Spleen (tissue), 11 donors: ENCODE results near the gene PRR23E. TPM values are rescaled to one million over a fixed set of nuclear protein-coding genes. Genes with fewer than 3 reads are reported as not detected.

Experiments used
- DNase-seq: peaks from one replicate; pipeline ENCODE4 v3.0.0-alpha.2; 2020
- H3K27ac ChIP-seq, 8 donors: fragments of 200-600 bp; sonication (generic) in 7 of 8; 1 replicate in 4 of 8; 2 replicates in 4 of 8; pipeline versions ENCODE4 v1.5.0 to v1.8.0; 2016 to 2021; ENCODE audit warnings: inconsistent platforms in 4 of 8, mild to moderate bottlenecking in 4 of 8, moderate library complexity in 1 of 8
- H3K27me3 ChIP-seq, 7 donors: fragments of 200-600 bp; sonication (generic) in 6 of 7; replicated peaks in 1 of 7; 1 replicate in 4 of 7; 2 replicates in 3 of 7; pipeline versions ENCODE4 v1.5.0 to v1.8.0; 2016 to 2021; ENCODE audit warnings: inconsistent platforms in 3 of 7, mild to moderate bottlenecking in 1 of 7
- H3K36me3 ChIP-seq, 6 donors: fragments of 200-600 bp; sonication (generic) in 5 of 6; 1 replicate in 4 of 6; 2 replicates in 2 of 6; pipeline versions ENCODE4 v1.5.0 to v1.8.0; 2016 to 2021; ENCODE audit warnings: inconsistent platforms in 2 of 6
- H3K4me1 ChIP-seq, 6 donors: fragments of 200-600 bp; sonication (generic) in 5 of 6; 1 replicate in 3 of 6; 2 replicates in 3 of 6; pipeline versions ENCODE4 v1.5.0 to v1.8.0; 2016 to 2021; ENCODE audit warnings: inconsistent platforms in 3 of 6
- H3K4me3 ChIP-seq, 8 donors: fragments of 200-600 bp; sonication (generic) in 7 of 8; 1 replicate in 4 of 8; 2 replicates in 4 of 8; pipeline versions ENCODE4 v1.5.0 to v1.8.0; 2016 to 2021; ENCODE audit warnings: inconsistent platforms in 4 of 8, mild to moderate bottlenecking in 4 of 8, moderate library complexity in 2 of 8
- H3K9me3 ChIP-seq, 8 donors: fragments of 200-600 bp; sonication (generic) in 7 of 8; 1 replicate in 4 of 8; 2 replicates in 4 of 8; pipeline versions ENCODE4 v1.5.0 to v1.8.0; 2016 to 2021; ENCODE audit warnings: inconsistent platforms in 4 of 8
- POLR2A ChIP-seq, 3 donors: fragments of 450-650 bp; IDR thresholded peaks; one replicate each; pipeline ENCODE4 v1.5.1; 2017; ENCODE audit warnings: antibody characterized with exemption in 3 of 3, mild to moderate bottlenecking in 1 of 3
- POLR2AphosphoS5 ChIP-seq, 3 donors: sonication (generic); formaldehyde crosslinking; IDR thresholded peaks; one replicate each; pipeline ENCODE4 v1.5.1; 2017; ENCODE audit warnings: antibody characterized with exemption in 3 of 3
- WGBS, 5 donors: extraction: QIAGEN DNeasy Blood & Tissue Kit in 3 of 5; methylation state at CpG; one replicate each; pipeline versions ENCODE4 v1.1.5 to v1.1.7; 2013 to 2018; 5-methylcytosine and 5-hydroxymethylcytosine counted together
- intact Hi-C: fragments of 100-400 bp; cut with DNase I; formaldehyde crosslinking; loops from one replicate; pipeline ENCODE4 v1.15.0; 2023; ENCODE audit warnings: low total_unique reads
- polyA plus RNA-seq, 3 donors: library from polyadenylated mRNA; stranded (reverse); fragments of 200-250 nt; gene quantifications; one replicate each; pipeline ENCODE4 v1.2.1, GENCODE V29; 2013
- total RNA-seq, 7 donors: library from RNA; depleted of rRNA in 3 of 7; stranded (reverse); fragments of >200 nt in 3 of 7; fragmentation: NEBNext Ultra II Directional in 4 of 7; extraction: Animal tissue kit (Norgen Biotek cat#: 25700) in 4 of 7; gene quantifications; one replicate each; pipeline versions ENCODE4 v1.1.0 to v1.2.1, GENCODE V29; 2016 to 2021
- TF ChIP-seq, protein P1 (sequence below), 11 experiments: fragments of 200-600 bp in 7 of 11; fragments of 450-650 bp in 4 of 11; sonication (generic) in 4 of 11; IDR thresholded peaks in 8 of 11; conservative IDR thresholded peaks in 3 of 11; 1 replicate in 7 of 11; 2 replicates in 4 of 11; pipeline versions ENCODE4 v1.4.0 to v1.8.0; 2016 to 2021; ENCODE audit warnings: antibody characterized with exemption in 11 of 11, inconsistent platforms in 4 of 11, mild to moderate bottlenecking in 1 of 11
- donor health status: healthy with polysubstance abuse.
- donor health status: DM: no; HTN: no; CAD: no; lungs with moderate emphysema.
- donor health status: DM: no; HTN: no; CAD: no.
- donor health status: Bipolar disorder and iron deficiency.
- donor health status: healthy.
- donor health status: DM: no; HTN: no; CAD: no.
- donor health status: DM: yes; HTN: yes; CAD: no.

PRR23E gene
- total and polyA plus RNA-seq, 10 donors: not detected

DNA sequence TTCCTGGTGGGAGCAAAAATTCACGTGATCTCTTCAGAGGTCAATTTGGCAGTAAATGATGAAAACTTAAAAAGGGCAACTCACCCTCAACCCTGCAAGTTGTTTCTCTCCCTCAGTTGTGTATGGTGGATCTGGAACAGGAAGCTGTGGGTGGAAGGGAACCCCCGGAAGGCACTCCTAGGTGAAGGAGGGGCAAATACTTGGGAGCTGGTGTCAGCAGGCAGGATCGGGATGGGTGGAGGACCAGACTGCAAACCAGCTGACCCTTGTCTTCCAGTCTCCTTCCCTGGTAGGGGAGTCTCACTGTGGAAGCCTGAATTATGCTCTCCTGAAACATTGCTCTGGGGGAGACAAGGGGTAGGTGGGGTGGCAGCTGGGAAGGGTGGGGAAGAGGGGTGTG is 33.5 kb downstream of the PRR23E start:
- intact Hi-C loops: no loop called here
- peaks cover 0 to 31% (median 20%) of the 10 kb centered on the region in 8 donors for H3K9me3 ChIP-seq
- H3K4me1 ChIP-seq: peaks cover 0 to 13% (median 0%) of the 10 kb centered on the region in 6 donors
- TF ChIP-seq POLR2A (IDR thresholded peaks at IDR 0.05): no peak
- no peak for TF ChIP-seq POLR2AphosphoS5 (IDR thresholded peaks at IDR 0.05)
- TF ChIP-seq, protein P1, sequence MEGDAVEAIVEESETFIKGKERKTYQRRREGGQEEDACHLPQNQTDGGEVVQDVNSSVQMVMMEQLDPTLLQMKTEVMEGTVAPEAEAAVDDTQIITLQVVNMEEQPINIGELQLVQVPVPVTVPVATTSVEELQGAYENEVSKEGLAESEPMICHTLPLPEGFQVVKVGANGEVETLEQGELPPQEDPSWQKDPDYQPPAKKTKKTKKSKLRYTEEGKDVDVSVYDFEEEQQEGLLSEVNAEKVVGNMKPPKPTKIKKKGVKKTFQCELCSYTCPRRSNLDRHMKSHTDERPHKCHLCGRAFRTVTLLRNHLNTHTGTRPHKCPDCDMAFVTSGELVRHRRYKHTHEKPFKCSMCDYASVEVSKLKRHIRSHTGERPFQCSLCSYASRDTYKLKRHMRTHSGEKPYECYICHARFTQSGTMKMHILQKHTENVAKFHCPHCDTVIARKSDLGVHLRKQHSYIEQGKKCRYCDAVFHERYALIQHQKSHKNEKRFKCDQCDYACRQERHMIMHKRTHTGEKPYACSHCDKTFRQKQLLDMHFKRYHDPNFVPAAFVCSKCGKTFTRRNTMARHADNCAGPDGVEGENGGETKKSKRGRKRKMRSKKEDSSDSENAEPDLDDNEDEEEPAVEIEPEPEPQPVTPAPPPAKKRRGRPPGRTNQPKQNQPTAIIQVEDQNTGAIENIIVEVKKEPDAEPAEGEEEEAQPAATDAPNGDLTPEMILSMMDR (IDR thresholded peaks at IDR 0.05 in 8 of 11, conservative IDR thresholded peaks at IDR 0.05 in 3 of 11): no peak
- no peak for DNase-seq
- H3K36me3 ChIP-seq: no peaks in the 10 kb centered on the region
- WGBS, 5 donors: 19 to 63% (median 45%) methylated on average over 3 of the region's 3 CpGs
- peak overlapping the region in 1 of 8 donors; percentile 57 for H3K27ac ChIP-seq
- no peak overlapping the region for H3K4me3 ChIP-seq
- peaks cover 0 to 9% (median 0%) of the 10 kb centered on the region in 7 donors for H3K27me3 ChIP-seq

DNA sequence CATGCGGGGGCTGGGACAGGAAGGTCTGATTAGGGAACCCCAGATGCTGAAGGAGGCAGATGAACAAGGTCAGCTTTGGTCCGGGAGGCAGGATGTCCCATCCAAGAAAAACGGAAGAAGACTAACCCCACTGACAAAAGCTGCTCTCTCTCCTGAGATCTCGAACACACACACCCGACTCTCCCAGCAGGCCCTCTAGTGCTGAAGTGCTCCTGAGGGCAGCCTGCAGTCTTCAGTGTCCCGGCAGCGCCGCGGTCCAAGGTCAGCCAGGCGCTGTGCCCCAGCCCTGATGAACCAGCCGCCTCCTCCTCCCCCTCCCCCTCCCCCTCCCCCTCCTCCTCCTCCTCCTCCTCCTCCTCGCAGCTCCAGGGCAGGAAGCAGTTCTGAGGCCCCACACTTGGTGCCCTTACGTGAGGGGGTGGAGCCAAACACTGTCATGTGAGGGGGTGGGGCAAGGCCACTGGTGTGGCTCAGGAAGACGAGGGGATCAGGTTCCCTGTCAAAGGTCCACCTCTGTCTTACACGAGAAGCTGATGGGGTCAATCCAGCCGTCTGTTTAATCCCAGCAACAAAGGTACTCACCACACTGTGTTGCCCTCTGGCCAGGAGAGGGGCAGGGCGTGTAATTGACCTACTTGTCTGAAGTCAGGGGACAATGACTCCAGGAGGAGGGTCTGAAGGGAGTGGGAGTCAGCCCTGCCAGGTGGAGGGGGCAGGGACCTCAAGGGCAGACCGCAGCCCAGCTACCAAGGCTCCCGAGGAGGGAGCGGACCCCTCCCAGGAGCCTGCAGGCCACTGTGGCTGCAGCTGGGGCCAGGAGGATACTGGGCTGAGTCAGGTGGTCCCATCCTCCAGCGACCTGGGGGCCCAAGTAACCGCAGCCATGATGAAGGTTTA is 34.3 kb downstream of the PRR23E start:
- WGBS, 5 donors: 19 to 62% (median 30%) methylated on average over 11 to 22 of the region's 22 CpGs
- no peak for DNase-seq
- Histone ChIP-seq H3K4me1 (peaks cover 0 to 13% (median 0%) of the 10 kb centered on the region in 6 donors), H3K36me3 (no peaks in the 10 kb centered on the region), H3K4me3 (peak overlapping the region in 1 of 8 donors; percentile 37), H3K27ac (peak overlapping the region in 2 of 8 donors; percentile 34 to 57), H3K27me3 (peaks cover 0 to 2% (median 0%) of the 10 kb centered on the region in 7 donors), H3K9me3 (peaks cover 0 to 32% (median 21%) of the 10 kb centered on the region in 8 donors)
- TF ChIP-seq POLR2AphosphoS5 (IDR thresholded peaks at IDR 0.05) (no peak), POLR2A (IDR thresholded peaks at IDR 0.05) (no peak)
- intact Hi-C loops: no loop called here

DNA sequence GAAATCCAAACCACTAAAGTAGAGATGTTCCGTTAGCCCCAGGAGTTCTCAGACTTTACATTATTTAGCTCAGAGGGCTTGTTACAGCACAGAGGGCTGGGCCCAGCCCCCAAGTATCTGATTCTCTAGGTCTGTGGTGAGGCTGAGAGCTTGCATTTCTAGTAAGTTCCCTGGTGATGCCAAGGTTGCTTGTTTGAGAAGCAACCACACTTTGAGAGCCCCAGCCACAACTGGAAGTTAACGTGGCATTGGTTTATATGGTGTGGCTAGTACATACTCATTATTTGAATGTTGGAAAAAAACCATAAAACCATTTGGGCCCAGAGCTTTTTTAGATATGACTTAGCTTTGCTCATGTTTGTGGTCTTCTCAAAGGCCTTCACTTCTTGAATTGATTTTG is 35.9 kb downstream of the PRR23E start:
- Histone ChIP-seq H3K27me3 (no peaks in the 10 kb centered on the region), H3K9me3 (peaks cover 0 to 32% (median 21%) of the 10 kb centered on the region in 8 donors), H3K27ac (no peak overlapping the region), H3K36me3 (no peaks in the 10 kb centered on the region), H3K4me3 (no peak overlapping the region), H3K4me1 (peaks cover 0 to 13% (median 0%) of the 10 kb centered on the region in 6 donors)
- intact Hi-C loops: no loop called here
- TF ChIP-seq, protein P1 (IDR thresholded peaks at IDR 0.05 in 8 of 11, conservative IDR thresholded peaks at IDR 0.05 in 3 of 11): no peak
- TF ChIP-seq POLR2A (IDR thresholded peaks at IDR 0.05) (no peak), POLR2AphosphoS5 (IDR thresholded peaks at IDR 0.05) (no peak)
- 70 to 84% (median 77%) methylated on average over 2 of the region's 2 CpGs for WGBS, 5 donors
- DNase-seq: no peak

DNA sequence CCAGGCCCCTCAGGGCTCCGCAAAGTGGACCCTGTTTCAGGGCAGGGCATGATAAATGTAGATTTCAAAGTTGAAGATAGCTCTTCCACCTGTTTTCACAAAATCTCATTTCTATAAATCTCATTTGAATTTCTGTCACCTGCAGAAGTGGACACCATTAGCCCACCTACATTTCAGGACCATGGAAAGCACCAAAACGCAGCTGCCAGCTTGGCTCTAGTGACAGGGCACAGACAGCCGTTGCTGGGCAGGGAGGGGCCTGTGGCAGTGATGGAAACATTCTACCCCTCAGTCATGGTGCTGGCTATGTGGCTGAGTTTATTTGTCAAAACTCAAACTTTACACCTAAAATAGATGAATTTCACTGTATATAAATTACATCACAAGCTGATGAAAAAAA is 40.4 kb downstream of the PRR23E start:
- no peak for TF ChIP-seq POLR2A (IDR thresholded peaks at IDR 0.05)
- TF ChIP-seq, protein P1 (IDR thresholded peaks at IDR 0.05 in 8 of 11, conservative IDR thresholded peaks at IDR 0.05 in 3 of 11): no peak
- TF ChIP-seq POLR2AphosphoS5 (IDR thresholded peaks at IDR 0.05): no peak
- Histone ChIP-seq H3K27me3 (no peaks in the 10 kb centered on the region), H3K9me3 (peaks cover 0 to 11% (median 8%) of the 10 kb centered on the region in 8 donors), H3K36me3 (no peaks in the 10 kb centered on the region), H3K4me1 (no peaks in the 10 kb centered on the region), H3K27ac (no peak overlapping the region), H3K4me3 (no peak overlapping the region)
- WGBS, 5 donors: 30 to 46% (median 37%) methylated on average over 3 of the region's 3 CpGs
- no peak for DNase-seq
- intact Hi-C loops: no loop called here
